BE2C (cell line): Measurements from ENCODE around the gene DSC3.

ENCODE experiments used
- DNase-seq: peaks from one replicate; pipeline ENCODE4 v3.0.0-alpha.2; 2020
- H3K27me3 ChIP-seq: fragments of 250-450 bp; sonication (Bioruptor Pico); 2 replicates; pipeline ENCODE4 v1.5.1; 2020; ENCODE audit warnings: mild to moderate bottlenecking
- H3K36me3 ChIP-seq: fragments of 250-450 bp; sonication (Bioruptor Pico); 2 replicates; pipeline ENCODE4 v1.5.1; 2020; ENCODE audit warnings: mild to moderate bottlenecking
- H3K4me1 ChIP-seq: fragments of 250-450 bp; sonication (Bioruptor Pico); 2 replicates; pipeline ENCODE4 v1.5.1; 2020
- H3K4me3 ChIP-seq: 2 replicates; pipeline ENCODE4 v1.5.1; 2011; ENCODE audit warnings: low read depth, low read length
- H3K9me3 ChIP-seq: fragments of 250-450 bp; sonication (Bioruptor Pico); 2 replicates; pipeline ENCODE4 v1.5.1; 2020
- CTCF ChIP-seq: IDR thresholded peaks from 2 replicates; pipeline ENCODE4 v1.5.1; 2012; ENCODE audit warnings: mild to moderate bottlenecking, low read depth, low read length

DSC3 gene

GRCh38 chr18:31070206-31070605 lies 27.7 kb upstream of the DSC3 start:
- no peaks in the 10 kb centered on the region for H3K4me1 ChIP-seq
- no peaks in the 10 kb centered on the region for H3K27me3 ChIP-seq
- TF ChIP-seq CTCF: no peak
- no peak for DNase-seq
- no peaks in the 10 kb centered on the region for H3K36me3 ChIP-seq
- no peaks in the 10 kb centered on the region for H3K9me3 ChIP-seq
- H3K4me3 ChIP-seq: no peak overlapping the region

- no peak for DNase-seq
- Histone ChIP-seq H3K27me3 (no peaks in the 10 kb centered on the region), H3K9me3 (no peaks in the 10 kb centered on the region), H3K4me3 (no peak overlapping the region), H3K4me1 (no peaks in the 10 kb centered on the region), H3K36me3 (no peaks in the 10 kb centered on the region)
- no peak for TF ChIP-seq CTCF
Observed at GRCh38 chr18:31066266-31066665, 23.7 kb upstream of the DSC3 start.

- H3K27me3 ChIP-seq: no peaks in the 10 kb centered on the region
- no peak for TF ChIP-seq CTCF
- no peaks in the 10 kb centered on the region for H3K9me3 ChIP-seq
- no peak for DNase-seq
- H3K4me1 ChIP-seq: no peaks in the 10 kb centered on the region
- no peaks in the 10 kb centered on the region for H3K36me3 ChIP-seq
- H3K4me3 ChIP-seq: no peak overlapping the region
Observed at GRCh38 chr18:31065036-31065773, 22.7 kb upstream of the DSC3 start.

DNA sequence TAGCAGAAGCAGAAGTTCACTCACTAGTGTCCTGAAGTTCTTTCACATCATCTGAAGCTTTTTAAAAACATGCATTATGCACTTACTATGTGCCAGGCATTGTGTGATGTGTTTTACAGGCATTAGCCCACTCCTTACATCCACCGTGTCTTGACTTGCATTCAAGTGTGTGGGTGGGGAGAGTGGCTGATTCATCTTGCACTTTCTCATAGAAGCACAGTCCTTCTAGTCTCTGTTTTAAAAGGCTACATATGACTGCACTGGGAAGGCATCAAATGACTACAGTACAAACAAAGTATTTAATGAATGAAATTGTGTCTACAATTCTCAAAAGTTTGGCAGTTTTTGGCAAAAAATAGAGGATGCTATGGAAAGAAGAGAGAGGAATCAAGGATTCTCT lies 21.6 kb upstream of the DSC3 start:
- TF ChIP-seq CTCF: no peak
- no peaks in the 10 kb centered on the region for H3K27me3 ChIP-seq
- no peak overlapping the region for H3K4me3 ChIP-seq
- DNase-seq: no peak
- H3K4me1 ChIP-seq: no peaks in the 10 kb centered on the region
- H3K36me3 ChIP-seq: no peaks in the 10 kb centered on the region
- H3K9me3 ChIP-seq: no peaks in the 10 kb centered on the region

DNA sequence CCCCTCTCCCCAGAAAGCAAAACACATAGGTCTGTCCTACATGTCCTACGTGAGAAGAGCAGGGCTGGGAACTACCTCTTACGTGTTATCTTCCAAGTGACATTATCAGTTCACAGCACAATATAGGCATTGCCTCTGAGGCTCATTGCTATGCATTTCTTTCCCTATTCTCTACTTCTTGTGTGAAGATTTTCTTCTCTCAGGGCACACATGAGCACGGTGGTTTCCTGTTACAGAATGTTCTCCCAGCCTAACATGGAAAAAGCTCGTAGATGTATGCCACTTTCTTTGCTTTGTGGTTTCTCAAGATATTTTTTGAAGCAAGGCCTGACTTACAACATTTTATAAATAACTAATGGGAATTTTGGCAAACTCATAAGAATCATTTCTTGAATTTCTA lies 19.4 kb upstream of the DSC3 start:
- no peak for TF ChIP-seq CTCF
- H3K4me3 ChIP-seq: no peak overlapping the region
- H3K9me3 ChIP-seq: no peaks in the 10 kb centered on the region
- H3K36me3 ChIP-seq: no peaks in the 10 kb centered on the region
- H3K4me1 ChIP-seq: no peaks in the 10 kb centered on the region
- no peaks in the 10 kb centered on the region for H3K27me3 ChIP-seq
- no peak for DNase-seq

DNA sequence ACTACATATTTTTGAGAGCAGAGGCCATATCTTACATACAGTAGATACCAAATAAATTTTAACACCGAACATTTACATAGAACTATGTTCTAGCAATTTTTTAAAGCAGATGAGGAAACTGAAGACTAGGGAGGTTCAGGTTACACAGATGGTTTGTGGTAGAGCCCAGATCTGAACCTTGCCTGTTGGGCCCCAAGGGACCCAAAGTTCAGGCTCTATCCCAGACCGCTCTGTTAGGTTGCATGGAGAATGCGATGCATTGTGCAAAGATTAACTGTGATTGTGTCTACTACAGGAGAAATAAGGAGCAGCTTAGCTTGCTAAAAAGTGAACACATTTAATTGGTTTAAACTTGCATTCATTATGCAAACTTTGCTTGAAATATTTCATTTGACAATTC lies 16.4 kb upstream of the DSC3 start:
- H3K36me3 ChIP-seq: no peaks in the 10 kb centered on the region
- H3K9me3 ChIP-seq: no peaks in the 10 kb centered on the region
- H3K4me1 ChIP-seq: no peaks in the 10 kb centered on the region
- no peak overlapping the region for H3K4me3 ChIP-seq
- TF ChIP-seq CTCF: no peak
- no peak for DNase-seq
- H3K27me3 ChIP-seq: no peaks in the 10 kb centered on the region
